ENCODE measurements around the gene KCTD1.

Gene KCTD1

GRCh38 chr18:26504831-26505230, 43.5 kb downstream of the KCTD1 start:
- Histone ChIP-seq H3K27me3 (ENCODE audit: low read depth, low read length) (no peaks in the 10 kb centered on the region), H3K79me2 (ENCODE audit: low read length) (no peaks in the 10 kb centered on the region), H3K36me3 (replicated peaks; ENCODE audit: low read depth, low read length) (no peaks in the 10 kb centered on the region), H4K20me1 (ENCODE audit: insufficient read depth, low read length) (no peaks in the 10 kb centered on the region), H2AFZ (ENCODE audit: low read depth, low read length) (no peak overlapping the region), H3K4me2 (ENCODE audit: low read length) (no peak overlapping the region), H3K9me3 (ENCODE audit: insufficient read depth, low read length) (no peaks in the 10 kb centered on the region), H3K4me1 (ENCODE audit: low read length) (no peaks in the 10 kb centered on the region), H3K27ac (ENCODE audit: low read length) (no peak overlapping the region), H3K4me3 (ENCODE audit: low read length) (no peak overlapping the region), H3K9ac (ENCODE audit: low read length) (no peak overlapping the region)
- no peak for TF ChIP-seq EZH2phosphoT487 (IDR thresholded peaks at IDR 0.05; ENCODE audit: low read depth)
- TF ChIP-seq CTCF (IDR thresholded peaks at IDR 0.05; ENCODE audit: low read depth, low read length), result no peak

GRCh38 chr18:26503382-26503781, 45.0 kb downstream of the KCTD1 start:
- no peak overlapping the region for H3K4me3 ChIP-seq (ENCODE audit: low read length)
- no peaks in the 10 kb centered on the region for H3K4me1 ChIP-seq (ENCODE audit: low read length)
- no peaks in the 10 kb centered on the region for H3K79me2 ChIP-seq (ENCODE audit: low read length)
- H3K27ac ChIP-seq (ENCODE audit: low read length), result no peak overlapping the region
- no peaks in the 10 kb centered on the region for H4K20me1 ChIP-seq (ENCODE audit: insufficient read depth, low read length)
- no peak overlapping the region for H3K9ac ChIP-seq (ENCODE audit: low read length)
- no peaks in the 10 kb centered on the region for H3K9me3 ChIP-seq (ENCODE audit: insufficient read depth, low read length)
- TF ChIP-seq CTCF (IDR thresholded peaks at IDR 0.05; ENCODE audit: low read depth, low read length) (no peak), EZH2phosphoT487 (IDR thresholded peaks at IDR 0.05; ENCODE audit: low read depth) (no peak)
- no peak overlapping the region for H3K4me2 ChIP-seq (ENCODE audit: low read length)
- H2AFZ ChIP-seq (ENCODE audit: low read depth, low read length), result no peak overlapping the region
- H3K36me3 ChIP-seq (replicated peaks; ENCODE audit: low read depth, low read length), result no peaks in the 10 kb centered on the region
- no peaks in the 10 kb centered on the region for H3K27me3 ChIP-seq (ENCODE audit: low read depth, low read length)

- Histone ChIP-seq H3K36me3 (replicated peaks; ENCODE audit: low read depth, low read length) (no peaks in the 10 kb centered on the region), H3K27ac (ENCODE audit: low read length) (no peak overlapping the region), H3K79me2 (ENCODE audit: low read length) (no peaks in the 10 kb centered on the region), H3K9me3 (ENCODE audit: insufficient read depth, low read length) (no peaks in the 10 kb centered on the region), H3K4me2 (ENCODE audit: low read length) (no peak overlapping the region), H3K9ac (ENCODE audit: low read length) (no peak overlapping the region), H3K4me1 (ENCODE audit: low read length) (no peaks in the 10 kb centered on the region), H3K4me3 (ENCODE audit: low read length) (no peak overlapping the region), H2AFZ (ENCODE audit: low read depth, low read length) (no peak overlapping the region), H3K27me3 (ENCODE audit: low read depth, low read length) (no peaks in the 10 kb centered on the region), H4K20me1 (ENCODE audit: insufficient read depth, low read length) (no peaks in the 10 kb centered on the region)
- TF ChIP-seq EZH2phosphoT487 (IDR thresholded peaks at IDR 0.05; ENCODE audit: low read depth), result no peak
- TF ChIP-seq CTCF (IDR thresholded peaks at IDR 0.05; ENCODE audit: low read depth, low read length), result no peak
These were observed 45.5 kb downstream of the KCTD1 start for GRCh38 chr18:26502823-26503222.

- Histone ChIP-seq H3K79me2 (ENCODE audit: low read length) (no peaks in the 10 kb centered on the region), H3K9ac (ENCODE audit: low read length) (no peak overlapping the region), H4K20me1 (ENCODE audit: insufficient read depth, low read length) (no peaks in the 10 kb centered on the region), H3K4me3 (ENCODE audit: low read length) (no peak overlapping the region), H3K4me1 (ENCODE audit: low read length) (no peaks in the 10 kb centered on the region), H3K27ac (ENCODE audit: low read length) (no peak overlapping the region), H2AFZ (ENCODE audit: low read depth, low read length) (no peak overlapping the region), H3K9me3 (ENCODE audit: insufficient read depth, low read length) (no peaks in the 10 kb centered on the region), H3K36me3 (replicated peaks; ENCODE audit: low read depth, low read length) (no peaks in the 10 kb centered on the region), H3K27me3 (ENCODE audit: low read depth, low read length) (no peaks in the 10 kb centered on the region), H3K4me2 (ENCODE audit: low read length) (no peak overlapping the region)
- TF ChIP-seq CTCF (IDR thresholded peaks at IDR 0.05; ENCODE audit: low read depth, low read length), result no peak
- TF ChIP-seq EZH2phosphoT487 (IDR thresholded peaks at IDR 0.05; ENCODE audit: low read depth), result no peak
These were observed 50.5 kb downstream of the KCTD1 start for GRCh38 chr18:26497866-26498265.
